Activated naive CD8-positive, alpha-beta T cell treated with anti-CD3 and anti-CD28 coated beads, Interleukin-2, amount 50 U/mL, for 24 hours (primary cell): Measurements from ENCODE around the gene DCC.
"Not testable (repeated sequence)": the region's sequence is repeated elsewhere in the genome, so short reads cannot be mapped to it uniquely, and the experiment has no call there.

Source experiments
- ATAC-seq: fragments of 150-1000 bp; cut with Tn5 transposase; one replicate; pipeline ENCODE4 v1.10.0; 2021
- DNase-seq: peaks from one replicate; pipeline ENCODE4 v3.0.0; 2021
- H3K27ac Mint-ChIP-seq: one replicate; pipeline ENCODE4 v1.8.0; 2021; ENCODE audit warnings: mild to moderate bottlenecking, mixed read lengths
- H3K27me3 Mint-ChIP-seq: one replicate; pipeline ENCODE4 v1.8.0; 2021; ENCODE audit warnings: mixed read lengths
- H3K36me3 Mint-ChIP-seq: one replicate; pipeline ENCODE4 v1.8.0; 2021; ENCODE audit warnings: low read depth, mixed read lengths
- H3K4me1 Mint-ChIP-seq: one replicate; pipeline ENCODE4 v1.8.0; 2021; ENCODE audit warnings: mixed read lengths
- H3K4me3 Mint-ChIP-seq: one replicate; pipeline ENCODE4 v1.8.0; 2021; ENCODE audit warnings: mild to moderate bottlenecking, moderate library complexity, mixed read lengths
- H3K9me3 Mint-ChIP-seq: one replicate; pipeline ENCODE4 v1.8.0; 2021; ENCODE audit warnings: mixed read lengths

DCC gene

GRCh38 chr18:53417003-53417402 lies 1077.0 kb downstream of the DCC start:
- Mint-ChIP-seq H3K4me3 (no peak overlapping the region), H3K36me3 (no peaks in the 10 kb centered on the region), H3K4me1 (no peaks in the 10 kb centered on the region), H3K9me3 (no peaks in the 10 kb centered on the region), H3K27me3 (no peaks in the 10 kb centered on the region), H3K27ac (no peak overlapping the region)
- ATAC-seq (no peak), DNase-seq (no peak)

- no peak for DNase-seq
- no peak overlapping the region for H3K4me3 Mint-ChIP-seq
- no peaks in the 10 kb centered on the region for H3K27me3 Mint-ChIP-seq
- no peak overlapping the region for H3K27ac Mint-ChIP-seq
- no peaks in the 10 kb centered on the region for H3K9me3 Mint-ChIP-seq
- no peaks in the 10 kb centered on the region for H3K4me1 Mint-ChIP-seq
- no peaks in the 10 kb centered on the region for H3K36me3 Mint-ChIP-seq
- no peak for ATAC-seq
Measured at GRCh38 chr18:53421869-53422268, 1081.9 kb downstream of the DCC start.

GRCh38 chr18:53422896-53423295 lies 1082.9 kb downstream of the DCC start:
- Mint-ChIP-seq H3K36me3 (no peaks in the 10 kb centered on the region), H3K4me3 (no peak overlapping the region), H3K27me3 (no peaks in the 10 kb centered on the region), H3K9me3 (no peaks in the 10 kb centered on the region), H3K27ac (no peak overlapping the region), H3K4me1 (no peaks in the 10 kb centered on the region)
- ATAC-seq (no peak), DNase-seq (no peak)

GRCh38 chr18:53426666-53427184 lies 1086.7 kb downstream of the DCC start:
- H3K4me1 Mint-ChIP-seq: no peaks in the 10 kb centered on the region
- H3K36me3 Mint-ChIP-seq: no peaks in the 10 kb centered on the region
- H3K4me3 Mint-ChIP-seq: no peak overlapping the region
- DNase-seq: no peak
- ATAC-seq: no peak
- no peaks in the 10 kb centered on the region for H3K9me3 Mint-ChIP-seq
- H3K27ac Mint-ChIP-seq: no peak overlapping the region
- no peaks in the 10 kb centered on the region for H3K27me3 Mint-ChIP-seq

- Mint-ChIP-seq H3K36me3 (peaks cover 1% of the 10 kb centered on the region), H3K27me3 (no peaks in the 10 kb centered on the region), H3K9me3 (no peaks in the 10 kb centered on the region), H3K4me3 (no peak overlapping the region), H3K27ac (no peak overlapping the region), H3K4me1 (no peaks in the 10 kb centered on the region)
- ATAC-seq (no peak), DNase-seq (no peak)
Measured at GRCh38 chr18:53441761-53442414, 1101.9 kb downstream of the DCC start.

- DNase-seq: no peak
Measured at GRCh38 chr18:53442415-53442783, 1102.4 kb downstream of the DCC start.

GRCh38 chr18:53443336-53443735 lies 1103.3 kb downstream of the DCC start:
- DNase-seq (no peak), ATAC-seq (no peak)
- H3K9me3 Mint-ChIP-seq: no peaks in the 10 kb centered on the region
- no peak overlapping the region for H3K4me3 Mint-ChIP-seq
- peaks cover 1% of the 10 kb centered on the region for H3K36me3 Mint-ChIP-seq
- H3K4me1 Mint-ChIP-seq: no peaks in the 10 kb centered on the region
- H3K27ac Mint-ChIP-seq: no peak overlapping the region
- H3K27me3 Mint-ChIP-seq: no peaks in the 10 kb centered on the region

More at GRCh38 chr18:53442415-53442783, 1102.4 kb downstream of the DCC start:
- peaks cover 1% of the 10 kb centered on the region for H3K36me3 Mint-ChIP-seq
- H3K27me3 Mint-ChIP-seq: no peaks in the 10 kb centered on the region
- no peaks in the 10 kb centered on the region for H3K9me3 Mint-ChIP-seq
- no peak for ATAC-seq
- no peak overlapping the region for H3K4me3 Mint-ChIP-seq
- no peaks in the 10 kb centered on the region for H3K4me1 Mint-ChIP-seq
- H3K27ac Mint-ChIP-seq: no peak overlapping the region

- no peaks in the 10 kb centered on the region for H3K27me3 Mint-ChIP-seq
Measured at GRCh38 chr18:53443831-53444230, 1103.8 kb downstream of the DCC start.

GRCh38 chr18:53451902-53452301 lies 1111.9 kb downstream of the DCC start:
- no peaks in the 10 kb centered on the region for H3K4me1 Mint-ChIP-seq
- no peak overlapping the region for H3K4me3 Mint-ChIP-seq
- no peaks in the 10 kb centered on the region for H3K27me3 Mint-ChIP-seq
- no peak for ATAC-seq
- DNase-seq: no peak
- H3K9me3 Mint-ChIP-seq: no peaks in the 10 kb centered on the region
- no peaks in the 10 kb centered on the region for H3K36me3 Mint-ChIP-seq
- no peak overlapping the region for H3K27ac Mint-ChIP-seq

More at GRCh38 chr18:53443831-53444230, 1103.8 kb downstream of the DCC start:
- no peak overlapping the region for H3K27ac Mint-ChIP-seq
- H3K9me3 Mint-ChIP-seq: no peaks in the 10 kb centered on the region
- ATAC-seq (no peak), DNase-seq (no peak)
- no peak overlapping the region for H3K4me3 Mint-ChIP-seq
- no peaks in the 10 kb centered on the region for H3K4me1 Mint-ChIP-seq
- H3K36me3 Mint-ChIP-seq: peaks cover 1% of the 10 kb centered on the region

- no peaks in the 10 kb centered on the region for H3K27me3 Mint-ChIP-seq
- H3K36me3 Mint-ChIP-seq: no peaks in the 10 kb centered on the region
- no peak overlapping the region for H3K4me3 Mint-ChIP-seq
- ATAC-seq (no peak), DNase-seq (no peak)
- H3K4me1 Mint-ChIP-seq: no peaks in the 10 kb centered on the region
- H3K27ac Mint-ChIP-seq: no peak overlapping the region
- H3K9me3 Mint-ChIP-seq: no peaks in the 10 kb centered on the region
Measured at GRCh38 chr18:53457068-53457467, 1117.1 kb downstream of the DCC start.

- H3K4me3 Mint-ChIP-seq: no peak overlapping the region
- DNase-seq (no peak), ATAC-seq (no peak)
- H3K9me3 Mint-ChIP-seq: no peaks in the 10 kb centered on the region
- H3K27me3 Mint-ChIP-seq: no peaks in the 10 kb centered on the region
- H3K27ac Mint-ChIP-seq: no peak overlapping the region
- no peaks in the 10 kb centered on the region for H3K4me1 Mint-ChIP-seq
- no peaks in the 10 kb centered on the region for H3K36me3 Mint-ChIP-seq
Measured at GRCh38 chr18:53458268-53458667, 1118.3 kb downstream of the DCC start.

- no peak overlapping the region for H3K27ac Mint-ChIP-seq
- DNase-seq (no peak), ATAC-seq (no peak)
- H3K4me3 Mint-ChIP-seq: no peak overlapping the region
- no peaks in the 10 kb centered on the region for H3K27me3 Mint-ChIP-seq
- no peaks in the 10 kb centered on the region for H3K9me3 Mint-ChIP-seq
- no peaks in the 10 kb centered on the region for H3K36me3 Mint-ChIP-seq
- no peaks in the 10 kb centered on the region for H3K4me1 Mint-ChIP-seq
Measured at GRCh38 chr18:53458944-53459580, 1119.1 kb downstream of the DCC start.

GRCh38 chr18:53467756-53468155 lies 1127.8 kb downstream of the DCC start:
- Mint-ChIP-seq H3K27me3 (no peaks in the 10 kb centered on the region), H3K36me3 (no peaks in the 10 kb centered on the region)
- no peak for ATAC-seq

GRCh38 chr18:53468173-53468572 lies 1128.2 kb downstream of the DCC start:
- H3K9me3 Mint-ChIP-seq, H3K4me3 Mint-ChIP-seq, H3K36me3 Mint-ChIP-seq, H3K27ac Mint-ChIP-seq, H3K4me1 Mint-ChIP-seq, DNase-seq, ATAC-seq, H3K27me3 Mint-ChIP-seq: not testable (repeated sequence)

More at GRCh38 chr18:53467756-53468155, 1127.8 kb downstream of the DCC start:
- no peak overlapping the region for H3K4me3 Mint-ChIP-seq
- DNase-seq: no peak
- H3K4me1 Mint-ChIP-seq: no peaks in the 10 kb centered on the region
- no peak overlapping the region for H3K27ac Mint-ChIP-seq
- peaks cover 4% of the 10 kb centered on the region for H3K9me3 Mint-ChIP-seq

GRCh38 chr18:53472546-53472945 lies 1132.5 kb downstream of the DCC start:
- Mint-ChIP-seq H3K4me1 (no peaks in the 10 kb centered on the region), H3K27ac (no peak overlapping the region), H3K4me3 (no peak overlapping the region), H3K27me3 (no peaks in the 10 kb centered on the region), H3K9me3 (peaks cover 6% of the 10 kb centered on the region), H3K36me3 (no peaks in the 10 kb centered on the region)
- ATAC-seq (no peak), DNase-seq (no peak)
